Calu3 (cell line): ENCODE measurements around the gene RNF168. TPM values are rescaled to one million over a fixed set of nuclear protein-coding genes. Genes with fewer than 3 reads are reported as not detected.

ENCODE experiments used
- BruUV-seq: library from RNA; stranded (reverse); fragments of 400-500 nt; replicated peaks from 2 replicates; lab custom pipeline; 2021; lab: Mats Ljungman, UMichigan
- CTCF ChIA-PET: fragments of 300-600 bp; sonication (Branson Sonifier 250); formaldehyde crosslinking; loops from one replicate; lab custom pipeline; 2022; ENCODE audit warnings: antibody characterized with exemption; lab: Charles Lee
- DNase-seq: peaks from one replicate; pipeline ENCODE4 v3.0.0; 2022
- H3K27ac Mint-ChIP-seq: one replicate; pipeline ENCODE4 v1.8.0; 2022; ENCODE audit warnings: mixed read lengths; ENCODE audit not compliant: unreplicated experiment
- H3K27me3 Mint-ChIP-seq: one replicate; pipeline ENCODE4 v1.8.0; 2022; ENCODE audit warnings: mixed read lengths; ENCODE audit not compliant: unreplicated experiment
- H3K36me3 Mint-ChIP-seq: one replicate; pipeline ENCODE4 v1.8.0; 2022; ENCODE audit warnings: mild to moderate bottlenecking, moderate library complexity, mixed read lengths; ENCODE audit not compliant: insufficient read depth, unreplicated experiment
- H3K4me1 Mint-ChIP-seq: one replicate; pipeline ENCODE4 v1.8.0; 2022; ENCODE audit warnings: mild to moderate bottlenecking, low read depth, mixed read lengths; ENCODE audit not compliant: unreplicated experiment
- H3K4me3 Mint-ChIP-seq: one replicate; pipeline ENCODE4 v1.8.0; 2022; ENCODE audit warnings: mild to moderate bottlenecking, low read depth, moderate library complexity, mixed read lengths; ENCODE audit not compliant: unreplicated experiment
- H3K9me3 Mint-ChIP-seq: one replicate; pipeline ENCODE4 v1.8.0; 2022; ENCODE audit warnings: low read depth, mixed read lengths; ENCODE audit not compliant: unreplicated experiment
- intact Hi-C: fragments of 100-400 bp; cut with micrococcal nuclease; formaldehyde crosslinking; loops from one replicate; pipeline ENCODE4 v1.10.0; 2022; ENCODE audit not compliant: unreplicated experiment
- total RNA-seq: library from RNA; stranded (reverse); gene quantifications from 2 replicates; pipeline ENCODE4 v1.2.3, GENCODE V29; 2022
- TF ChIP-seq, protein P1 (sequence below): fragments of 200-600 bp; IDR thresholded peaks from one replicate; pipeline ENCODE4 v1.8.0; 2022; ENCODE audit warnings: antibody characterized with exemption; ENCODE audit not compliant: unreplicated experiment

The RNF168 gene
- total RNA-seq, 1 experiment from 2014 or later: 29.2 TPM

- H3K27ac Mint-ChIP-seq: no peak overlapping the region
- intact Hi-C loops: no loop called here
- no peak for DNase-seq
- no peaks in the 10 kb centered on the region for H3K27me3 Mint-ChIP-seq
- CTCF ChIA-PET: no interaction called here
- no peaks in the 10 kb centered on the region for H3K36me3 Mint-ChIP-seq
- TF ChIP-seq, protein P1, sequence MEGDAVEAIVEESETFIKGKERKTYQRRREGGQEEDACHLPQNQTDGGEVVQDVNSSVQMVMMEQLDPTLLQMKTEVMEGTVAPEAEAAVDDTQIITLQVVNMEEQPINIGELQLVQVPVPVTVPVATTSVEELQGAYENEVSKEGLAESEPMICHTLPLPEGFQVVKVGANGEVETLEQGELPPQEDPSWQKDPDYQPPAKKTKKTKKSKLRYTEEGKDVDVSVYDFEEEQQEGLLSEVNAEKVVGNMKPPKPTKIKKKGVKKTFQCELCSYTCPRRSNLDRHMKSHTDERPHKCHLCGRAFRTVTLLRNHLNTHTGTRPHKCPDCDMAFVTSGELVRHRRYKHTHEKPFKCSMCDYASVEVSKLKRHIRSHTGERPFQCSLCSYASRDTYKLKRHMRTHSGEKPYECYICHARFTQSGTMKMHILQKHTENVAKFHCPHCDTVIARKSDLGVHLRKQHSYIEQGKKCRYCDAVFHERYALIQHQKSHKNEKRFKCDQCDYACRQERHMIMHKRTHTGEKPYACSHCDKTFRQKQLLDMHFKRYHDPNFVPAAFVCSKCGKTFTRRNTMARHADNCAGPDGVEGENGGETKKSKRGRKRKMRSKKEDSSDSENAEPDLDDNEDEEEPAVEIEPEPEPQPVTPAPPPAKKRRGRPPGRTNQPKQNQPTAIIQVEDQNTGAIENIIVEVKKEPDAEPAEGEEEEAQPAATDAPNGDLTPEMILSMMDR: no peak
- peaks cover 17% of the 10 kb centered on the region for H3K4me1 Mint-ChIP-seq
- no peaks in the 10 kb centered on the region for H3K9me3 Mint-ChIP-seq
- no TSS peak for BruUV-seq
- H3K4me3 Mint-ChIP-seq: no peak overlapping the region
Observed at GRCh38 chr3:196419386-196419785, 84.2 kb downstream of the RNF168 start.

Other genes with a start within 250 kb of the RNF168 start
- gene PCYT1A, start 216.0 kb downstream of the RNF168 start, total RNA-seq: 47.0 and 50.0 TPM in 2 replicates
- gene DYNLT2B, start 185.5 kb downstream of the RNF168 start, total RNA-seq: 7.8 and 10.8 TPM in 2 replicates
- not detected in 2 replicates for gene TM4SF19, start 165.4 kb downstream of the RNF168 start, total RNA-seq
- 46.1 and 49.0 TPM in 2 replicates for gene UBXN7, start 71.3 kb downstream of the RNF168 start, total RNA-seq
- not detected in 2 replicates for gene SMCO1, start 11.6 kb upstream of the RNF168 start, total RNA-seq
- gene WDR53, start 64.8 kb upstream of the RNF168 start, total RNA-seq: 20.3 and 23.9 TPM in 2 replicates
- gene FBXO45, start 64.9 kb upstream of the RNF168 start, total RNA-seq: 10.8 and 12.1 TPM in 2 replicates
- gene NRROS, start 135.9 kb upstream of the RNF168 start, total RNA-seq: 0.39 and 0.99 TPM in 2 replicates
- 1.2 and 1.7 TPM in 2 replicates for gene CEP19, start 208.5 kb upstream of the RNF168 start, total RNA-seq
- 24.4 and 31.2 TPM in 2 replicates for gene PIGX, start 208.6 kb upstream of the RNF168 start, total RNA-seq
- 68.2 and 70.4 TPM in 2 replicates for gene PAK2, start 236.1 kb upstream of the RNF168 start, total RNA-seq